Renal pelvis (tissue), 4 donors: Measurements from ENCODE around the gene CA5A. TPM values are rescaled to one million over a fixed set of nuclear protein-coding genes. Genes with fewer than 3 reads are reported as not detected.

Experiments used
- DNase-seq: peaks from one replicate; pipeline ENCODE4 v3.0.0-alpha.2; 2013
- polyA plus RNA-seq, 3 donors: library from polyadenylated mRNA; unstranded; fragments of 120-200 nt; gene quantifications; one replicate each; pipeline ENCODE4 v1.2.1, GENCODE V29; 2013; ENCODE audit not compliant: insufficient read length in 3 of 3

Gene CA5A
- polyA plus RNA-seq, 3 donors, result 0.16 to 0.25 (median 0.17) TPM

DNA sequence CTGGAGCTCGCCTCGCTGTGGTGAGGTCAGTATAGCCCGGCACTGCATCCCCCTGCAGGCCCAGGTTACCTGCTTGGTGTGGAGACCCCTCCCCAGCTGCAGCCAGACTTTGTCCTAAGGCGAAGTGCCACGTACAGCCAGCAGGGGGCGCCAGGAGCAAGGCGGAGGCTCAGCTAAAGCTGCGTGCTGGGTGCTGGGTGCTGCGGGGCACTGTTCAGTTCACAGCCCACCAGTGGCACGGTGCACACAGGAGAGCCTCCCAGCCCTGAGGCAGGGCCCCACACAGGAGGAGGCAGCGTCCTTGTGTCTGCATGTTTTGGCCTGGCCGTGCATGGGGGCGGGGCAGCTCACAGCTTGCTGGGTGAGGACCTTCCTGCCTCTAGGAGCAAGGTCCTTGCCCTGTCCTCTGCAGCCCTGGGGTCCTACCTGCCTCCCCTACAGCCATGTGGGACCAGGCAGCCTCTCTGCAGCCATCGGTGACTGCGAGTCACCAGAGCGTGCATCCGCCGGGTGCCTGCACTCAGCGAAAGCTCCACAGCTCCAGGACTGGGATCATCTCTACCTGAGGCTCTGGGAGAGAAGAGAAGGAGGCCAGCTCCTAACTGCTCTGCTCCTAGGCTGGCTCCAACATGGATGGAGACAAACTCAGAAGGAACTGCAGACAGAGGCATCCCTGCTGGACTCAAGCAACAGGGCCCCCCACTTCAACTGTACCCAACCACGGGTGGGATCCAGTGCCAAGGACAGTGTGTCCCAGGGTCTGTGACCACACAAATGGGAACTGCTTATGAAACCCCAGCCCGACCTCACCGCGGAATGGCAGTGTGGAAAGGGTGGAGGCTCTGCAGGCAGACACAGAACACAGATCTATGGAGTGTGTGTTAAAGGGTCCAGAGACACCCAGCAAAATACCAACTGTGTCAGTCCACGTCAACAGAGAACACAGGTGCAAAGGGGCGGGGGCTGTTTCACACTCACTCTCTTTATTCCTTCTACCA is 86.0 kb downstream of the CA5A start:
- no peak for DNase-seq

DNA sequence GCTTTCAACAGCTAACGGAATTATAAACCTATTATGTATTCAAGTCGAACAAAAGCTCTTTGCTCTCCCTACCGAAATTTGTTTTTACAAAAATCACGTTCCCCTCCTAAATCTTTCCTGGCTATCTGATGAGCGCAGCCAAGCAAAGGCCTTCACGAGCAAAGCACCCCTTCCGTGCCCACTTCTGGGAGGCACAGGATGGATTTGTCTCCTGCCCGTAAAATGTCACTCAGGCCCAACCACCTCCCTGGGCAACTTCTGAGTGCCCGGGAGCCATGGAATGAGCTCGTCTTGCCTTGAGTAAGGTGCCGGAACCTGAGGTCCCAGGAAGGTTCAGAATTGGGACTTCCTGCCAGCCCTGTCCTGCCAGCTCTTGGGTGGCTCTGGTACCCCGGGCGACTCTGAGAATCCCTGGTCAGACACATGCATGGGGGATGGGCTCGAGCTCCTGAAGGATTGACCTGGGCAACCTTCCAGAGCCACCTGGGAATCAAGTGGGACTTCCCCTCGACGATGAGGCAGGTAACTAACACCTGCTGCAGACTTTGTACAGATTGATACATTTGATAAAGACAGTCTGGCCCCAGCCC is 86.8 kb downstream of the CA5A start:
- DNase-seq, result no peak

DNA sequence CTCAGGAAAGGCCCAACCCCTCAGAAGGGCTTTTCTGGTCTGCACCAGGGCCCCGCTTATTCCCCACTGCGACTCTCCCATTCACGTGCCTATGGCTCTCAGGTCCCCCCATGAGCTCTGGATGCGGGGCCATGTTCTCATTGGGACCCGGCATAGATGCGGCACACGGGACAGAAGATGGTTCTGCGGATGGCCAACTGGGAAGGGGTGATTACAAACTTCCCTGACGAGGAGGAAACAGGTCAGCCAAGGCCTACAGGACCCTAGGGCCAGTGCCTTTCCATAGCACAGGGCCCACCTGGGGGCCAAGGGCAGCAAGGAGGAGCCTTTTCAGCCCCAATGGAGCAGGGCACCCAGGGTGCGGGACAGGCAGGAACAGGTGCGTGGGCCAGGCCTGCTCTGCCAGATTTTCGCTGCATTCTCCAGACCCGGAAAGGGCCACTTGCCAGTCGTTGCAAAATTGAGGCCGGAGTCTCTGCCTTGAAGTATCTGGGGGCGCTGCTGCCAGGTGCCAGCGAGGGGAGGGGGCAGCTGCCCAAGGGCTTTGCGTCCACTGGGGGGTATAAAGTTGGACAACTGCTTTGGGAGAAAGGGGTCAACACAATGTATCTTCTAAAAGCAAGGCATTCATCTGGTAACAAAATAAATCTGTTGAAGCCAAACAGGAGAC is 87.5 kb downstream of the CA5A start:
- DNase-seq, result no peak

DNA sequence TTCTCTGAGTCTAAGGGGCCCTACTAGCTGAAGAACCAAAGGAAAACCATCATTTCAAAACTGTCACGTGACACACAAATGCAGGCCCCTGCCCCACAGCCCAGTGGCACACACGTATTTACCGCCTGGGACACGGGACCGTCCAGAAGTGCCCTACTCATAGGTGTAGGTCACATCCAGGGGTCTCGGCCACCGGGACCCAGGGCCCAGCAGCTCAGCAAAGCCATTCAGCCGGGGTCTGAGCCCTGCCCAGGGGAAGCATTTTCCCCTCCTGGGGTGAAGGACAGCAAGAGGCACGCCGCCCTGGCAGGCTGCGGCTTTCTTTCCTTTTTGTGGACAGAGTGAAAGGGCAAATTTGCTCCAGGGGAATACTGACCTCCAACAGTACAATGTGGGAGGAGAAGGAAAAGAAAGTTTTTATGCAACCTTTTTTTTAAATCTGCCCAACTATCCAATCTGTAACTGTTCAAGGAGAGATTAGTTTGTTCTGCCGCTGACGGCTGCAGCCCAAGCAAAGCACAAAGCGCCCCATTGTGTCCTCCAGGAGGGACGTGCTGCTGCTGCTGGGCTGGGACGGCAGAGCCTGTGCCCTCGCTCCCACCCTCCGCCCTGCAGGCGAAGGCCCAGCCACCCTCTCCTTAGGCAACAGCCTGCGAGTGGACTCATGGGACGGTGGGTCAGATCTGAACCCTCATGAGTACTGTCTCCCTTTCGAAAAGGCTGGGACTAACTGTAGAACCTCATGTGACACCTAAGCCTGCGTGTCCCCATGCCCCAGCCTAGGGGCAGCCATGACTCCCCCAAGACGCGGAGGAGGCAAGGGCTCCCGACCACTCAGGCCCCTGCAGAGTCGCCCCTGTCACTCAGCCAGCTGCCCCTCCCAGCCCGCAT is 88.3 kb downstream of the CA5A start:
- no peak for DNase-seq

DNA sequence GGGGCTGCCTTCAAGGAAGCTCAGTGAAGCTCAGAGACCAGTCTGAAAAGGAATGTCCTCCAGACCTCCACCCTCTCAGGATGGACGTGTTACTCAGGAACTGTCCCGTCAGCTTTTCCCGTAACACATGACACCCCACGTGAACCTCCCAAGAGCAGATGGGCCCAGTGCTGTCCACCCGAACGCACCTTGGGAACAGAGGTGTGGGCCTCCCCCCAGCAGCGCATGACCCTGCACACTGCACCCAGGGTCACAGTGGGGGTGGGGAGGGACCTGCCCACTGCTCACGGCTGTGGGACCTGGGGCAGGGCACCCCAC is 88.9 kb downstream of the CA5A start:
- DNase-seq, result no peak

DNA sequence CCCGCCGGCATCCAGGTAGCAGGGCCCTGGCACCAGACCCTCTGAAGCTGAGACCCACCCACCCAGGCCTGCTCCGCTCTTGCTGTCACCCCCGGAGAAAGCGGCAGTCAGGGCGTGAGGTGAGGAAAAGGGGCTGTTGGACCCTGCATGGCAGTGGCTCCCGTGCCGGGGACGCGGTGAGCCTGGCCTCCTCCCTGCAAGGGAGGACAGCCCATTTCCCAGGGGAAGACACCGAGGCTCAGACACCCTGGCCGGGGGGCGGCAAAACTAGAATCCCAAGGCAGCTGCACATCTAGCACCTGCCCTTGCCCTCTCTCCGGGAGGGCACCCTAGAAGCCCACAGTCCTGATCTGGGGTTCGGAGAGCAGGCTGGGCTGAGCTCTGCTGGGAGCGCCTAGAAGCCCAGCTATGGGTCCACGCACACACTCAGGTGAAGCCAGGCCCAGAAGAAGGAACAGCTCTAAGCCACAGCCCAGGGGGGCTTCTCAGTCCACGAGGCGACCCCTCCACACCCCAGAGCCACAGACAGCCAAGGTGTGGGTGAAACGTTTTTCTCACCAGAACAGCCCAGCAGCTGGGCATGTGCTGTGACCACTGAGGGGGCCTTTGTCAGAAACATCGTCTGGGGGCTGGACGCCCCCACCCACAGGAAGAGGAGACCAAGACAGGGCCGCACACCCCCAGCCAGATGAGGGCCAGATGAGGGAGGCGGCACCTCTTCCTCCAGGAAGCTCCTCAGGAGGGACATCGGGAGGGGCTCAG is 89.4 kb downstream of the CA5A start:
- DNase-seq, result no peak

DNA sequence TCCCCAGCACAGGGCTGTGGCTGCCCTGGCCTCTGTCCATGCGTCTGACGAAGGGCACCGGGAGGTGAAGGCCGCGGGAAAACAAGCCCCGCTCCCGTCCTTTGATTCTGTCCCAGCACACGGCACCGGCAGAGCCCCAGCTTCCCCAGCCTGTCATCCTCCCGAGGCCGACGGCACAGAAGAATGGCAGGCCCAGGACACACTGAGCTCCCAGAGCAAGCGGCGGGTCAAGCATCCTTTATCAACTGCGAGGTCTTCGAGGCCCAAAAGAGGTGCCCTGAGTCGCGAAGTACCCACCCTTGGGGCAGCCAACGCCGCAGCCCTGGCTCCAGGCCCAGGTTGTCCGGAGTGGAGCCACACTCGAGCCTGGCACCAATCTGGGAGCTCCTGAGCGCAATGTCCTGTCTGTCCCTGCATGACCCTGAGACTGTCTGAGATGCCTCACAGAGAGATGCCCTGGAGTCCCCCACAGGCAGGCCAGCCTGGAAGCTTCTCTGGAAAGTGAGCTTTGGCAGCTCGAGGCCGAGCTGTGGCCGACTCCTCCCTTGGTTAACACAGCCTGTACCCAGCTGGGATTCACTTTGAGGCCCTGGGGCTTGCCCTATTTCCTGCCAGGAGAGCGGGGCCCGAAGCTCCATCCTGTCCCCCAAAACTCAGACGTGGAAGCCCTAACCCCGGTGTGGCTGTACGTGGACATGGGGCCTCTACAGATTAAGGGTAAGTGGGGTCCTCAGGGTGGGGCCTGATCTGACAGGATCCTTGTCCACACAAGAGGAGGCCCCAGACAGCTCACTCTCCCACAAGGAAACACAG is 90.3 kb downstream of the CA5A start:
- no peak for DNase-seq

DNA sequence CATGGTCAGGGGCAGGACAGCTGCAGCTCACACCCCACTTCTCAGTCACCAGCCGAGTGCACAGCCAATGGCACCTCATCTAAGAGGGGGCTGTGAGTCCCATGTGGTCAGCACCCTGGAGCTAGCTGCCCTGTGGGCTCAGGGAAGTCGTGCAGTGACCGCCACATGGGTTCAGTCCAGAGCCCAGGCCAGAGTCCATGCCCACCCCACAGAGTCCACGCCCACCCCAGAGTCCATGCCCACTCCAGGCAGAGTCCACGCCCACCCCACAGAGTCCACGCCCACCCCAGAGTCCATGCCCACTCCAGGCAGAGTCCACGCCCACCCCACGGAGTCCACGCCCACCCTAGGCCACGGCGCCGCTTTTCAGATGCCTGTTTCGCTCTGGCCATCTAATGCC is 91.1 kb downstream of the CA5A start:
- no peak for DNase-seq

DNA sequence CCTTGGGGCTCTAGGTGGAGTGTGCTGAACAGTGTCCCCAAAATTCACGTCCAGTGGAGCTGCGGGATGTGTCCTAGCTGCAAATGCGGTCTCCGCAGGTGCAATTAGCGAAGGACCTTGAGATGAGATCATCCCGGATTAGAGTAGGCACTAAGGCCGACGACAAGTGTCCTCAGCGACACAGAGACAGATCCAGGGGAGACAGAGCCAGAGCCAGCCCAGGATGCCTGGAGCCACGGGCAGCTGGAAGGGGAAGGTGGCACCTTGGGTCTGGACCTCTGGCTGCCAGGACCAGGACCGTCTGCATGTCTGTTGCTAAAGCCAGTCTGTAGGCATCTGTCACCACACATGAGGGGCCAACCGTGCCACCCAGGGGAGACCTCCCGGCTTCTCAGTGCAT is 91.5 kb downstream of the CA5A start:
- DNase-seq, result no peak

DNA sequence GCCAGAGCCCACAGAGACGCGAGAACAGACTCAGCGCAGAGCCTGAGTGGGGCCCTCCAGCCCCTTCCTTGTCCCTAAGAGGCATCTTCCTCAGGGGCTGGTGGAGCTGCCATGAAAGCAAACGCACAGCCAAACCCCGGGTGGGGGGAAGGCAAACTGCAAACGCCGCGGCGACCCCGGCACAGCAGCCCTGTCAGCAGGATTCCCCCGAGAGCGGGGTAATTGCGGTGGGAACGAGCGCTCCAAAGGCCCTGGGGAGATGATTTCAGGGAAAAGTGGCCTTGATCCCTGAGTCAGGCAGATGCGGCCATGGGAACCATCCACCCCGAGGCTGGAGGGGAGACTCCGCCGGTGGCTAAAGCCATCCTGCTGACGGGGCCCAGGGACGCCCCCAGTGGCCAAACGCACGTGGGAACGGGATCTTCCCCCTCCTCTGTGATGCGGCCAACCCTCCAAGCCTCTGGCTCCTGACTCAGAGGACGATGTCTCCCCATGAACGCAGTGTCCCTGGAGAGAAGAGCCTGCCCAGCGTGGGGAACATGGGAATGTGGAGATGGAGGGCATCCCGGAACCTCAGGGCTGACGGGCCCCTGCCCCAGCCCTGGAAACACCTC is 92.1 kb downstream of the CA5A start:
- no peak for DNase-seq

DNA sequence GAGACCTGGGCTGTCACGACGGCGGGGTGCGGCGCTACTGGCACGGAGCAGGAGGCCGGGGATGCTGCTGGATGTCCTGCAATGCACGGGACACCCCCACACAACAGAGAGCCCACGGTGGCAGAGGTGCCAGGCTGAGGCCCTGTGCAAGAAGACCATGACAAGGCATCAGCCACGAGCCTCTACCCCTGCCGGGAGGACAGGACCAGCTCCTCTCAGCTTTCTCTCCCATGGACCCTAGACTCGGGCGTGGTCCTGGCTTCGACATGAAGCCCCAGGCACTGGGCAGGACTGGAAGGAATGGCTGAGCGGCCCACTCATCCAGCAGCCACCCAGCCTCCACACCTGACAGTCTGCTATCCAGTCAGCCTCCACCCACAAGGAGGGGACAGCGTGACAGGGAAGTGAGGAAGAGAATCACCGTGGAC is 92.6 kb downstream of the CA5A start:
- no peak for DNase-seq

DNA sequence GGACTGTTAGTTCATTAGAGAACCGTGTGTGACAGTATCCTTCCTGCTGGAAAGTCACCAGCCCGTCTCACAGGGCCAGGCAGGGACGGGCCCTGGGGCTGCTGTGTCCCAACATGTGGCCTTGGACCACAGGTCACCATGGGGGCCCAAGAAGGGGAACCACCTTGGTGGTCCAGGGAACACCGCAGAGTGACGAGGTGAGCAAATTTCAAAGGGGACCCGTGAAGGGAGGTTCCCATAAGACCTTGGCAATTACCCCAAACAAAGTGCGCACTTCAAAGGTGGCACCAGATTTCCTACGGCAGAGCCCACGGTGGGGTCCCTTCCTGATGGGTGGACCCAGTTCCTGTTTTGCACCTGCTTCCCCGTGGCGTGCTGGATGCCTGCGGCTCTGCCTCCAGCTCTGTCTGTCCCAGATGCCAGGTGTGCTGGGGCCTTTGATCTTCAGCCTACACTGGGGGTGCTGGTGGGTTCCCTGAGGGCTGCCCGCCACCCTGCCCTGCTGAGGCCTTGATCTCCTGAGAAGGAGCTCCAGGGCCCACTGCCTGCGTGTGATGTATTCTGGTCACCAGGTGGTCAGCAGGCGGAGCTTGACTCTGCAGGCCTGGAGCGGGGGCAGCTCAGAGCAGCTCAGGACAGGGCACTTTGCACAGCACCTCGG is 94.0 kb downstream of the CA5A start:
- DNase-seq, result no peak

DNA sequence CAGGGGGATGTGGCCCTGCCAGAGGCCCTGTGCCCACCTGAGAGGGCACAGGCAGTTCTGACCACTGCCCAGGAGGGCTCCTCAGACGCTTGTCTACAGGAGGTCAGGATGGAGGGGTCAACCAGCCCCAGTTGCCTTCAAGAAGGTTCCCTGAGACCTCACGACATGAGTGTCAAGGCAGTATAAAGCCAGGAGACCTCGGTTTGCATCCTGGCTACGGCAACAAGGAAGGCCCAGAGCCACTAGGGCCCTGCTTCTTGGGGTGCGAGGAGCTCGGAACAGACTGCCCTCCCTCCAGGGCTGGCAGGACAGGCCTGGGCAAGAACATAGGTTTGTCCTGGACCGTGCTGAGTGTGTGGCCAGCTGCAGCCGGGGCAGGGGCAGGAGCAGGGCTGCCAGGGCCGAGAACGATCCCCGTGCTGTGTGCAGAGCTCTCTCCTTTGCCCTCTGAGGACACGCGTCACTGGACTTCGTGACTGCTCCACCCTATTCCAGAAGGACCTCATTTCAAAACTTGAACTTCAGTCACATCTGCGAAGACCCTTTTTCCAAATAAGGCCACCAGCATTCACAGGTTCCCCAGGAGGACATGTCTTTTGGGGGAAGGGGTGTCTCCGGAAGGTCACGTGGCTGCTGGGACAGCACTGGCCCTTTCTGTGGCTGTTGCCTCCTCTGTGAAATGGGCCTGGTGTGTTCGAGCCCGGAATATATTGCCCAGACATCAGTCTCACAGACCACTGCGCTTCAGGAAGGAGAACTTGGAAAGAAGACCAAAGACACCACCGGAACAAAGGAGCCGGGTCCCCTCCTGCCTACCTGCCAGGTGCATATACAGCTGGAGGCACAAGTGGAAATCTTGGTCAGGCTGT is 94.8 kb downstream of the CA5A start:
- no peak for DNase-seq

DNA sequence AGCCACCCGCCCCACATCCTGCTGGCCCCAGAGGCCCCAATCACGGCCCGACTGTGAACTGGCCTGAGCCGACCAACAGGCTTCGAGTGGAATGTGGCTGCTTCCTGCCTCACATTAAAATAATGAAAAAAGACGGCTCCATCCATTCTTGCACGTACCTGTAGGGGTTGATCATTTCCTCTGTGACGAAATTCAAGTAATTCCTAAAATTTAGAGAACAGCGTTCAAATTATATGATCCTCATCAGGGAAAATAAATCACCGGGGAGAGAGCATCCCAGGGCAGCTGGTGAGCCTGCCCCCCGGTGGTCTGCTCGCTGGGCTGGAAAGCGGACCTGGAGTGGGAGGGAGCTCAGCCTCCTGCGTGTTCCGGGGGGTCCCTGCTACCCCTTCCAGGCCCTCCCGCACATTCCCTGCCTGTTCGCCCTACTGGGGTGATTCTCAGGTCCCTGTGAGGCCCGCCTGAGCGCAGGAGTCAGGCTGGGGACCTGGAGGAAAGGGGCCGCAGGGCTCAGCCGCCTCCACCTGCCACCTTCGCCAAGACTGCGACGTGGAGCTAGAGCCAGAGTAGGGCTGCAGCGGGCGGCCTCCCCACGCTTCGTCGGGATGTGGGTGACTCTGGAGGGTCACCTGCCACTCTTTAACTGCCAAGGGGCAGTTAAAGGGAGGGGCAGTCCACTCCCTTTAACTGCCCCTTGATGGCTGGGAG is 95.9 kb downstream of the CA5A start:
- DNase-seq, result peak; percentile 49

DNA sequence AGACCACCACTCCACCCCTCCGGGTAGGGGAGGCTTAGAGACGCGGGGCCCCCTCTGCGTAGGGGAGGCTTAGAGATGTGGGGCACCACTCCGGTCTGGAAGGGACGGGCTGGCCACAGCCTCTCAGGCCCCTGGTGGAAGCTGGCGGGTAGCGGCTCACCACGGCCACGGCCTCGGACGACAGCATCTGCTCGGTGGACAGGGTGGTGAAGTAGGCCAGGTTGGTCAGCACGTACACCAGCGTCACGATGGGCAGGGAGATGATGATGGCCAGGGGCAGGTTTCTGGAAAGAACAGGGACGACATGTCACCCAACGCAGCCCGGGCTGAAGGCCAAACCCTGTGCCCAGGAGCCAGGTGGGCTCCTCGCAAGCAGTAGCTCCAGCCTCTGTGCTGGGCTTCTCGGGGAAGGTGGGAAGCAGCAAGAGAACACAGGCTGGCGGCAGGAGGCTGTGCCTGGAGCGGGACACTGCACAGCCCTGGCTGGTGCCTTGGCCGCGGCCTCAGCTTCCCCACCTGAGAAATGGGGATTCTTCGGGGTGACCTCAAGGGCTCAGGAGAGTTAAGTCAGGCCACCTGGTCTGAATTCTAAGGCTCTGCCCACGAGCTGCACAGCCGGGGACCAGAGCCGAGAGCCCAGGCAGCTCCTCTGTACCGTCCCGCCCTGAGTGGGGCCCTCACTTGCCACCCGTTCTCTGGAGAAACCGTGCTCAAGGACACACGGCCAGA is 96.6 kb downstream of the CA5A start:
- DNase-seq, result no peak

DNA sequence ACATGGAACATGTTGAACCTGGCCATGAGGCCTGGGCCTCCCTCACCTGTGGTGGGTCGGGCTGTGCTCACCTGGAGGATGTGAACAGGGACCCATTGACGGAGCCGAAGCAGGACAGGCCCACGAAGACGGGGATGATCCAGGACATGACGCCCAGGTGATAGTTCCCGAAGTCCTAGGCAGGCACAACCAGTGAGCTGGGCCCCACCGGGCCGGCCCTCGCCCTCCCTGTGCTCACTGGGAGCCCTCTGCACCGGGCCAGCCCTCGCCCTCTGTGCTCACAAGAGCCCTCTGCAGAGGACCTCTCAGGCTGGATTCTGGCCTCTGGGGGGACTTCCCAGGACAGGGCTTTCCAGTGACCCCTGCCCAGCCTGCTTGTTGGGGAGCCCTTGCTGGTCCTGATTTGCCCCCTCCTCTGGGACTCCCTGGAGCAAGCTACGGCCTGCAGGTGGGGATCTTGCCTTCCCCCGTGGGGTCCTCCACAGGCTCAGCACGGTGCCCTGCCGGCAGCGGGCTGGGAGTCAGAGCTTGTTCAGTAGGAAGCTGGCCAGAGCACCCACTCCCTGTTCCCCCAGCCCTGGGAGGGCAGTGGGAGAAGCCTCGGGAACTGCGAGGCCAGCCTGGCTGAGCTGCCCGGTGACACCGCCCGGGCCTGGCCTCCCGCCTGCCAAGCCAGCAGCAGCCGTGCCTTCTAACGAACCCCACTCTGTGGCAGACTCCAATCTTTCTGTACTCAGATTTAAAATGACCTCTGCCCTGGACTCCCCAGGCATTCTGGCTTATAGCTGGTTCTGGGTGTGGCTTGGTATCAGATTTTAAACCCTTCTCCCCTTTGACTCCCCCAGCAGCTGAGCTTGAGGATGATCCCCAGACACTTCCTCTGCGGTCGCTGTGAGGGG is 97.4 kb downstream of the CA5A start:
- DNase-seq, result no peak
